ENCODE results near the gene AP2A1.

AP2A1 gene

GRCh38 chr19:49829200-49829599 is 62.4 kb downstream of the AP2A1 start:
- no peaks in the 10 kb centered on the region for H3K9me3 ChIP-seq (ENCODE audit: low read depth, low read length)
- peaks cover 15% of the 10 kb centered on the region for H3K36me3 ChIP-seq (ENCODE audit: insufficient read depth, low read length)
- H3K9ac ChIP-seq (ENCODE audit: insufficient read length): no peak overlapping the region
- TF ChIP-seq EZH2 (IDR thresholded peaks at IDR 0.05) (no peak), FOXP2 (optimal IDR thresholded peaks at IDR 0.05; ENCODE audit: control extremely low read depth, extremely low read length, insufficient read depth) (no peak), POLR2AphosphoS5 (IDR thresholded peaks at IDR 0.05; ENCODE audit: borderline replicate concordance, low read depth, low read length) (no peak)
- no peak overlapping the region for H3K4me3 ChIP-seq
- no peak overlapping the region for H3K27ac ChIP-seq
- DNase-seq (ENCODE audit: low read depth, low spot score): no peak

- no peak overlapping the region for H3K27ac ChIP-seq
- H3K36me3 ChIP-seq (ENCODE audit: insufficient read depth, low read length): peaks cover 15% of the 10 kb centered on the region
- H3K9me3 ChIP-seq (ENCODE audit: low read depth, low read length): no peaks in the 10 kb centered on the region
- TF ChIP-seq FOXP2 (optimal IDR thresholded peaks at IDR 0.05; ENCODE audit: control extremely low read depth, extremely low read length, insufficient read depth): no peak
- no peak for TF ChIP-seq EZH2 (IDR thresholded peaks at IDR 0.05)
- TF ChIP-seq POLR2AphosphoS5 (IDR thresholded peaks at IDR 0.05; ENCODE audit: borderline replicate concordance, low read depth, low read length): no peak
- no peak for DNase-seq (ENCODE audit: low read depth, low spot score)
- no peak overlapping the region for H3K4me3 ChIP-seq
- no peak overlapping the region for H3K9ac ChIP-seq (ENCODE audit: insufficient read length)
These were observed 62.9 kb downstream of the AP2A1 start for GRCh38 chr19:49829721-49830120.

GRCh38 chr19:49830766-49831165 is 64.0 kb downstream of the AP2A1 start:
- TF ChIP-seq FOXP2 (optimal IDR thresholded peaks at IDR 0.05; ENCODE audit: control extremely low read depth, extremely low read length, insufficient read depth) (no peak), POLR2AphosphoS5 (IDR thresholded peaks at IDR 0.05; ENCODE audit: borderline replicate concordance, low read depth, low read length) (no peak), EZH2 (IDR thresholded peaks at IDR 0.05) (no peak)
- Histone ChIP-seq H3K27ac (no peak overlapping the region), H3K9ac (ENCODE audit: insufficient read length) (no peak overlapping the region), H3K4me3 (no peak overlapping the region), H3K9me3 (ENCODE audit: low read depth, low read length) (no peaks in the 10 kb centered on the region), H3K36me3 (ENCODE audit: insufficient read depth, low read length) (peaks cover 15% of the 10 kb centered on the region)
- no peak for DNase-seq (ENCODE audit: low read depth, low spot score)

GRCh38 chr19:49831592-49831991 is 64.8 kb downstream of the AP2A1 start:
- Histone ChIP-seq H3K4me3 (no peak overlapping the region), H3K27ac (no peak overlapping the region), H3K36me3 (ENCODE audit: insufficient read depth, low read length) (peaks cover 22% of the 10 kb centered on the region), H3K9me3 (ENCODE audit: low read depth, low read length) (no peaks in the 10 kb centered on the region), H3K9ac (ENCODE audit: insufficient read length) (no peak overlapping the region)
- DNase-seq (ENCODE audit: low read depth, low spot score): no peak
- TF ChIP-seq EZH2 (IDR thresholded peaks at IDR 0.05) (no peak), POLR2AphosphoS5 (IDR thresholded peaks at IDR 0.05; ENCODE audit: borderline replicate concordance, low read depth, low read length) (no peak)

GRCh38 chr19:49832556-49832955 is 65.8 kb downstream of the AP2A1 start:
- peaks cover 22% of the 10 kb centered on the region for H3K36me3 ChIP-seq (ENCODE audit: insufficient read depth, low read length)
- no peak overlapping the region for H3K4me3 ChIP-seq
- no peak for DNase-seq (ENCODE audit: low read depth, low spot score)
- H3K9me3 ChIP-seq (ENCODE audit: low read depth, low read length): no peaks in the 10 kb centered on the region
- no peak overlapping the region for H3K9ac ChIP-seq (ENCODE audit: insufficient read length)
- TF ChIP-seq POLR2AphosphoS5 (IDR thresholded peaks at IDR 0.05; ENCODE audit: borderline replicate concordance, low read depth, low read length): no peak
- no peak for TF ChIP-seq FOXP2 (optimal IDR thresholded peaks at IDR 0.05; ENCODE audit: control extremely low read depth, extremely low read length, insufficient read depth)
- TF ChIP-seq EZH2 (IDR thresholded peaks at IDR 0.05): no peak
- no peak overlapping the region for H3K27ac ChIP-seq

GRCh38 chr19:49833599-49833998 is 66.8 kb downstream of the AP2A1 start:
- H3K4me3 ChIP-seq: no peak overlapping the region
- no peak for DNase-seq (ENCODE audit: low read depth, low spot score)
- no peak overlapping the region for H3K9ac ChIP-seq (ENCODE audit: insufficient read length)
- TF ChIP-seq POLR2AphosphoS5 (IDR thresholded peaks at IDR 0.05; ENCODE audit: borderline replicate concordance, low read depth, low read length) (no peak), FOXP2 (optimal IDR thresholded peaks at IDR 0.05; ENCODE audit: control extremely low read depth, extremely low read length, insufficient read depth) (no peak), EZH2 (IDR thresholded peaks at IDR 0.05) (no peak)
- peaks cover 23% of the 10 kb centered on the region for H3K36me3 ChIP-seq (ENCODE audit: insufficient read depth, low read length)
- no peak overlapping the region for H3K27ac ChIP-seq
- H3K9me3 ChIP-seq (ENCODE audit: low read depth, low read length): no peaks in the 10 kb centered on the region

GRCh38 chr19:49835562-49835961 is 68.8 kb downstream of the AP2A1 start:
- TF ChIP-seq POLR2AphosphoS5 (IDR thresholded peaks at IDR 0.05; ENCODE audit: borderline replicate concordance, low read depth, low read length): no peak
- TF ChIP-seq FOXP2 (optimal IDR thresholded peaks at IDR 0.05; ENCODE audit: control extremely low read depth, extremely low read length, insufficient read depth): no peak
- no peak for TF ChIP-seq EZH2 (IDR thresholded peaks at IDR 0.05)
- H3K9me3 ChIP-seq (ENCODE audit: low read depth, low read length): no peaks in the 10 kb centered on the region
- H3K4me3 ChIP-seq: no peak overlapping the region
- H3K36me3 ChIP-seq (ENCODE audit: insufficient read depth, low read length): peaks cover 37% of the 10 kb centered on the region
- no peak for DNase-seq (ENCODE audit: low read depth, low spot score)
- H3K9ac ChIP-seq (ENCODE audit: insufficient read length): no peak overlapping the region
- H3K27ac ChIP-seq: no peak overlapping the region

- no peak for DNase-seq (ENCODE audit: low read depth, low spot score)
- H3K36me3 ChIP-seq (ENCODE audit: insufficient read depth, low read length): peaks cover 37% of the 10 kb centered on the region
These were observed 69.6 kb downstream of the AP2A1 start for GRCh38 chr19:49836176-49837008.

GRCh38 chr19:49837009-49837310 is 70.2 kb downstream of the AP2A1 start:
- Histone ChIP-seq H3K27ac (no peak overlapping the region), H3K4me3 (no peak overlapping the region), H3K36me3 (ENCODE audit: insufficient read depth, low read length) (peaks cover 32% of the 10 kb centered on the region), H3K9me3 (ENCODE audit: low read depth, low read length) (no peaks in the 10 kb centered on the region), H3K9ac (ENCODE audit: insufficient read length) (no peak overlapping the region)
- TF ChIP-seq POLR2AphosphoS5 (IDR thresholded peaks at IDR 0.05; ENCODE audit: borderline replicate concordance, low read depth, low read length) (no peak), EZH2 (IDR thresholded peaks at IDR 0.05) (no peak), FOXP2 (optimal IDR thresholded peaks at IDR 0.05; ENCODE audit: control extremely low read depth, extremely low read length, insufficient read depth) (no peak)
- DNase-seq (ENCODE audit: low read depth, low spot score): no peak

More at GRCh38 chr19:49836176-49837008, 69.6 kb downstream of the AP2A1 start:
- TF ChIP-seq EZH2 (IDR thresholded peaks at IDR 0.05): no peak
- TF ChIP-seq POLR2AphosphoS5 (IDR thresholded peaks at IDR 0.05; ENCODE audit: borderline replicate concordance, low read depth, low read length): no peak
- no peak for TF ChIP-seq FOXP2 (optimal IDR thresholded peaks at IDR 0.05; ENCODE audit: control extremely low read depth, extremely low read length, insufficient read depth)
- H3K9ac ChIP-seq (ENCODE audit: insufficient read length): no peak overlapping the region
- H3K27ac ChIP-seq: no peak overlapping the region
- H3K9me3 ChIP-seq (ENCODE audit: low read depth, low read length): no peaks in the 10 kb centered on the region
- H3K4me3 ChIP-seq: no peak overlapping the region
